Right kidney (tissue), 1 donor: Measurements from ENCODE around the gene NELFB.

Experiments
- DNase-seq: peaks from one replicate; pipeline ENCODE4 v3.0.0-alpha.2; 2016

NELFB gene

GRCh38 chr9:137302449-137303150, 47.5 kb downstream of the NELFB start:
- peak; percentile 89 for DNase-seq

- no peak for DNase-seq
Observed at GRCh38 chr9:137303151-137303892, 48.2 kb downstream of the NELFB start.

- DNase-seq, result peak; percentile 50
Observed at GRCh38 chr9:137303893-137304382, 48.8 kb downstream of the NELFB start.

- peak; percentile 65 for DNase-seq
Observed at GRCh38 chr9:137304383-137305059, 49.4 kb downstream of the NELFB start.

GRCh38 chr9:137305060-137305797, 50.1 kb downstream of the NELFB start:
- DNase-seq, result peak; percentile 79

- DNase-seq, result no peak
Observed at GRCh38 chr9:137305798-137306065, 50.6 kb downstream of the NELFB start.

- DNase-seq, result no peak
Observed at GRCh38 chr9:137306066-137306849, 51.1 kb downstream of the NELFB start.

- DNase-seq, result peak; percentile 59
Observed at GRCh38 chr9:137306850-137307254, 51.7 kb downstream of the NELFB start.

- DNase-seq, result peak; percentile 49
Observed at GRCh38 chr9:137307255-137308056, 52.3 kb downstream of the NELFB start.

- DNase-seq, result peak; percentile 36
Observed at GRCh38 chr9:137308057-137308619, 53.0 kb downstream of the NELFB start.

GRCh38 chr9:137309368-137310188, 54.5 kb downstream of the NELFB start:
- DNase-seq, result no peak

GRCh38 chr9:137310189-137311052, 55.3 kb downstream of the NELFB start:
- DNase-seq, result no peak

GRCh38 chr9:137311171-137311985, 56.3 kb downstream of the NELFB start:
- DNase-seq, result peak; percentile 22

GRCh38 chr9:137311986-137312851, 57.1 kb downstream of the NELFB start:
- DNase-seq, result no peak

- no peak for DNase-seq
Observed at GRCh38 chr9:137312852-137313325, 57.8 kb downstream of the NELFB start.

GRCh38 chr9:137313326-137313936, 58.3 kb downstream of the NELFB start:
- peak; percentile 17 for DNase-seq
